GM18873 (cell line): Measurements from ENCODE around the gene FAM170A.

Experiments used
- ATAC-seq: cut with Tn5 transposase; IDR thresholded peaks from one replicate; pipeline ENCODE4 v1.9.1; 2021; ENCODE audit warnings: mild to moderate bottlenecking, moderate library complexity, moderate number of reproducible peaks; ENCODE audit not compliant: unreplicated experiment, low FRiP score

Gene FAM170A

GRCh38 chr5:119629339-119629738, at the start of gene FAM170A:
Gene FAM170A (plus strand): TSS chr5:119629558. CDS start chr5:119629769, 211 bp downstream.
- no peak for ATAC-seq

DNA sequence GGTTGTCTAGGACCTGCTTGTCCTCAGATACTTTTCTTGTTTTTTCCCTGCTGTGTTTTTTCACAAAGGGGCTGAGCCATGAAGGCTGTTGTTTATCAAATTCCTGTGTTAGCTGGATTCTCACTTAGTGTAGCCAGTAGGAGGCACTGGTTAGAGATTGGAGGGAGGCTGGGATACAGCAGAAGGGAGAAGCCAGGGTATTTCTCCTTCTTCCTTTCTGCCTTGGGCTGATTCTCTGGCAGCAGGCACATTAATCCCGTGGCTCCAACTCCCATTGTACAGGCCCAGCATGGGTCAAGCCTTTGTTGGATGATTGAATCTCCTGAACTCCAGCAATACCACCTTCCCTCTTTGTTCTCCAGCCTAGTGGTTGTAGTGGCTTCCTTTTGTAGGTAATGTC, 46.4 kb upstream of the FAM170A start:
- no peak for ATAC-seq

DNA sequence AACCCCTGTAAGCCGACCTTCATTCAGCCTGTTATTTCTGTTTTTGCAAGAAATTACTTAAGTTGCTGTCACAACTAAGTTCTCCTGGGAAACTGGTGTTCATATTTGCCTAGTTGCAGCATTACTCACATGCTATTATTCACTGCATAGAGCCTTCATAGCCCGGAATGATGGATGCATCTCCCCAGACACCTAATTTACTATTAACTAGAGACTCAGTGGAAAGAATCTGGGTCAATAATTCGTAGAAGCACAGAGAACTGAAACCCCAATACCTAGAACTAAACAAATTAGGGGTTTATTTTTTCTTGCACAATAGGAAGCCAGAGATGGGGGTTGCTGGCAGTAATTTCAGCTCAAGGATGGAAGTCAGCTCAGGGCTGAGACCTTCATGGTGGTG, 45.7 kb upstream of the FAM170A start:
- ATAC-seq: peak; percentile 97

DNA sequence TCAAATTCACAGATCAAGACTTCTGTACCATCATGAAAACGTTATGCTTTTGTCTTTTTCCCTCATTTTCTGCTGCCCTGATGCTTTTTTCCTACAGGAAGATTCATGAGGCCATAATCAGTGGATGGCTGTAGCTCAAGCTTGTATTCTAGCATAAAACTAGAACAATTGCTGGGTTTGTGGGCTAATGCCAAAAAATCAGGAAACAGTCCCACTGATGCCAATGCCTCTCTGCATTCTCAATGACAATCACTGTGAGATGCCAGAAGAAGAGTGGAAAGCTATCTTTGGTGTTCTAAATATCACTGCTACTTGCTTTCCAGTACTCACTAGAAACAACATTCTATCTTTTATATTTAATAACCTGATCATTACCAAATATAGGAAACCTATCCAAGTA, 33.3 kb upstream of the FAM170A start:
- no peak for ATAC-seq

- peak; percentile 80 for ATAC-seq
These were observed 31.5 kb upstream of the FAM170A start for GRCh38 chr5:119597728-119598298.

GRCh38 chr5:119613937-119614336, 15.4 kb upstream of the FAM170A start:
- no peak for ATAC-seq

GRCh38 chr5:119614838-119615237, 14.5 kb upstream of the FAM170A start:
- no peak for ATAC-seq

DNA sequence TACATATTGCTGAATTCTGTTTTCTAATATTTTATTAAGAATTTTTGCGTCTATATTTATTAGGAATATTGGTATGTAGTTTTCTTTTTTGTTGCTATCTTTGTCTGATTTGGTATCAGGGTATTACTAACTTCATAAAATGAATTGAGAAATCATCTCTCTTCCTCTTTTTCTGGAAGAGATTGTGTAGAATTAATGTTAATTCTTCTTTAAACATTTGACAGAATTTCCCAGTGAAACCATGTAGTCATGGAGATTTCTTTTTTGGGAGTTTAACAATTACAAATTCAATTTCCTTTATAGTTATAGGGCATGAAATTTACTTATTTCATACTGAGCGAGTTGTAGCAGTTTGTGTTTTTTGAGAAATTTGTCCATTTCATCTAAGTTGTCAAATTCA, 3.3 kb upstream of the FAM170A start:
- ATAC-seq: no peak

GRCh38 chr5:119630752-119631440, 1.5 kb downstream of the FAM170A start:
- no peak for ATAC-seq

DNA sequence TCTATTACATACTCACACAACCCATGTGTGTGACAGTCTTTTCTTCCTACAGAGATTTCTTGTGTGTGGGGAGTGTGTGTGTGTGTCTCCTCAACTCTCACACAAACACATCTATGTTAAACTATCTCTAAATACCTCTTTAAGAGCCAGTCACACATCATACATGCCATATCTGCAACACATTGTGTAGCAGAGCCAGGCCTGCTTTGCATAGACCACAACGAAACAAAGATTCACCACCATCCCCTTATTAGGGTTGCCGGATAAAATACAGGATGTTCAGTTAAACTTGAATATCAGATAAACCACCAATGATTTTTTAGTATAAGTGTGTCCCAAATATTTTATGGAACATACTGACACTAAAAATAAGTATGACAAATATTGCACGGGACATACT, 2.3 kb downstream of the FAM170A start:
- peak; percentile 80 for ATAC-seq

GRCh38 chr5:119651486-119651885, 22.1 kb downstream of the FAM170A start:
- ATAC-seq: no peak

DNA sequence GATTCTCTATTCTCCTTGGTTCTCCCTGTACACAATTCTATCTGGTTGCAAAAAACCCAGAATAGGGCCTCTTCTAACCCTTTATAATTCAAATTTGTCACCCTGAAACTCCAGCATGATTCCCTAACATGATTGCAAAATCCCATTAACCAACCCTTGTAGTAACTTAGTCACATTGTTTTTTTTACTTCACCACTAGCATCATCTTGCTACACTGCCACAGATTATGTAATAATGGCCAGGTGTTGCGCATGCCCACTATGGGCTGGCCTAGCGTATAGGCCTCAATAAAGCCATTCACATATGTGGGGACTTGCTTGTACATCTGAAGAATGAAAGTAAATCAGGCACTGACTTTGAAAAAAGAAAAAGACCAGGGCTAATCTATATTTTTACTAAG, 25.7 kb downstream of the FAM170A start:
- no peak for ATAC-seq

DNA sequence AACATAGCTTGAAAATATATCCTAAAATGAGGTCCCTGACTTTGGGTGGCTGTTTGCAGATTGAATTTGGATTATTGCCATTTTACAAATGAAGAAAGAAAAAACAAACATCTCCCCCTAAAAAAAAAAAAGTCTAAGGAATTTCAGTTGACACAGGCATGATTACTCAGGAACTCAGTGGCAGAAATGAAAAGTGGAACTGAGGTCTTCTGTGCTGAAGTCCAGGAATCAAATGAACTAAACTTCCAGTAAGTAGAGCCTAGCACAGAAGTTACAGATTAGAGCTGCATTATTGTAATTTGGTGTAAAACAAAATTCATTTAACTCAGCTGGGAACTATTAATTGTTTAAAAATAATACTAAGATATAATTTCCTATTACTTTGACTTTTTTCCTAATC, 26.7 kb downstream of the FAM170A start:
- no peak for ATAC-seq

DNA sequence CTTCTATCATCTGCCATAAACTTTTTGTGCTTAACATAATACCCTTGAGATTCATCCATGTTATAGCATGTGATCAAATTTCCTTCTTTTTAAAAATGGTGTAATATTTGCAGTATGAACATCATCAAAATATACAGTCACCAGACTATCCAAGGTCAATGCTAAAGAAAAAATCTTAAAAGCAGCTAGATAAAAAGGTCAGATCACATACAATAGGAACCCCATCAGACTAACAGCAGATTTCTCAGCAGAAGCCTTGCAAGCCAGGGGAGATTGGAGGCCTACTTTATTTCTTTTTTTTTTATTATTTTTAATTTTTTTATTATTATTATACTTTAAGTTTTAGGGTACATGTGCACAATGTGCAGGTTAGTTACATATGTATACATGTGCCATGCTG, 37.2 kb downstream of the FAM170A start:
- ATAC-seq: no peak

- no peak for ATAC-seq
These were observed 49.1 kb downstream of the FAM170A start for GRCh38 chr5:119678351-119679028.

GRCh38 chr5:119680080-119680479, 50.7 kb downstream of the FAM170A start:
- ATAC-seq: no peak

- ATAC-seq: no peak
These were observed 52.4 kb downstream of the FAM170A start for GRCh38 chr5:119681734-119682133.

DNA sequence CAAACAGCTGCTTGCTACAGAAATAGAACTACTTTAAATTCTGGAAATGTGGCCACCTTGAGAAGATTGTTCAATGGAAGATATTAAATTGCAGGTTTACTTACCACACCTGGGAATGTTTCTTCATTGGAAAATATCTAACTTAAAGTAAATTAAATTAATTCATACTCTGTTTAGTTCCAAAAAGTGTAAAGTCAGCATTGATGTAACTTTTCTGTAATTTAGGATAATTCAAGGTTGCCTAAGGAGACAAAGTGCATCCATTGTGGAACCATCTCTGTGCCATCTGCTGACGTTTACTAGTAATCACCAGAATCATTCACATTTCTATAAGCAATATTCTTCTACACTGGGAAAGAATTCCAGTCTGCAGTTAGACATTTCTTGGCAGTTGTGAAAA, 53.0 kb downstream of the FAM170A start:
- no peak for ATAC-seq
